Gastroesophageal sphincter (tissue), 4 donors: ENCODE data around the gene RNF187. TPM values are rescaled to one million over a fixed set of nuclear protein-coding genes. Genes with fewer than 3 reads are reported as not detected.

Source experiments
- ATAC-seq: fragments of 150-250 bp; one replicate; pipeline ENCODE4 v1.9.1; 2016; ENCODE audit warnings: mild to moderate bottlenecking, moderate library complexity
- H3K27ac ChIP-seq, 4 donors: fragments of 200-600 bp; sonication (generic) in 3 of 4; 1 replicate in 3 of 4; 2 replicates in 1 of 4; pipeline ENCODE4 v1.5.1; 2016 to 2019
- H3K27me3 ChIP-seq: fragments of 200-600 bp; sonication (generic); one replicate; pipeline ENCODE4 v1.5.1; 2019
- H3K36me3 ChIP-seq, 2 donors: fragments of 200-600 bp; sonication (generic); one replicate each; pipeline ENCODE4 v1.5.1; 2019; ENCODE audit warnings: control low read depth in 1 of 2
- H3K4me1 ChIP-seq, 3 donors: fragments of 200-600 bp; sonication (generic); 1 replicate in 2 of 3; 2 replicates in 1 of 3; pipeline ENCODE4 v1.5.1; 2016 to 2019; ENCODE audit warnings: control low read depth in 2 of 3
- H3K4me3 ChIP-seq, 2 donors: fragments of 200-600 bp; sonication (generic); one replicate each; pipeline ENCODE4 v1.5.1; 2019; ENCODE audit warnings: mild to moderate bottlenecking in 1 of 2, moderate library complexity in 1 of 2
- H3K9me3 ChIP-seq, 3 donors: fragments of 200-600 bp; sonication (generic); one replicate each; pipeline ENCODE4 v1.5.1; 2017 to 2019; ENCODE audit warnings: control low read depth in 2 of 3
- CTCF ChIP-seq, 4 experiments: fragments of 200-600 bp in 2 of 4; fragments of 450-650 bp in 2 of 4; sonication (generic) in 1 of 4; IDR thresholded peaks; one replicate each; pipeline ENCODE4 v1.5.1; 2017 to 2019; ENCODE audit warnings: antibody characterized with exemption in 4 of 4, mild to moderate bottlenecking in 2 of 4, moderate library complexity in 2 of 4
- EP300 ChIP-seq: sonication (generic); formaldehyde crosslinking; IDR thresholded peaks from one replicate; pipeline ENCODE4 v1.6.1; 2017; ENCODE audit warnings: antibody characterized with exemption, mild to moderate bottlenecking
- POLR2A ChIP-seq, 2 donors: fragments of 450-650 bp; IDR thresholded peaks; one replicate each; pipeline ENCODE4 v1.6.1; 2017; ENCODE audit warnings: antibody characterized with exemption in 2 of 2, mild to moderate bottlenecking in 2 of 2, moderate library complexity in 1 of 2
- POLR2AphosphoS5 ChIP-seq: sonication (generic); formaldehyde crosslinking; IDR thresholded peaks from one replicate; pipeline ENCODE4 v1.6.1; 2017; ENCODE audit warnings: antibody characterized with exemption
- WGBS, 2 donors: methylation state at CpG; one replicate each; pipeline ENCODE4 v1.1.5; 2018; ENCODE audit warnings: low coverage in 1 of 2; 5-methylcytosine and 5-hydroxymethylcytosine counted together
- total RNA-seq, 4 donors: library from RNA; depleted of rRNA; stranded (reverse); fragments of >200 nt; gene quantifications; one replicate each; pipeline ENCODE4 v1.1.0, GENCODE V29; 2016

The RNF187 gene
- total RNA-seq, 4 donors from 2014 or later = 33.9 to 80.6 (median 52.4) TPM

GRCh38 chr1:228469413-228470162, 17.6 kb upstream of the RNF187 start:
- no peaks in the 10 kb centered on the region for H3K9me3 ChIP-seq
- H3K27me3 ChIP-seq = peaks cover 100% of the 10 kb centered on the region
- no peak overlapping the region for H3K27ac ChIP-seq
- TF ChIP-seq POLR2A (IDR thresholded peaks at IDR 0.05) (no peak), CTCF (IDR thresholded peaks at IDR 0.05) (no peak), POLR2AphosphoS5 (no peak)
- 21 to 34% methylated on average over 9 to 11 of the region's 33 CpGs for WGBS, 2 donors
- no peak overlapping the region for H3K4me3 ChIP-seq
- no peaks in the 10 kb centered on the region for H3K36me3 ChIP-seq
- H3K4me1 ChIP-seq = peaks cover 0 to 7% (median 4%) of the 10 kb centered on the region in 3 donors
- no peak for ATAC-seq

GRCh38 chr1:228471154-228471761, 15.9 kb upstream of the RNF187 start:
- H3K27ac ChIP-seq = no peak overlapping the region
- no peak for ATAC-seq
- no peaks in the 10 kb centered on the region for H3K9me3 ChIP-seq
- no peaks in the 10 kb centered on the region for H3K4me1 ChIP-seq
- H3K27me3 ChIP-seq = peaks cover 84% of the 10 kb centered on the region
- TF ChIP-seq POLR2AphosphoS5 (no peak), EP300 (no peak), POLR2A (IDR thresholded peaks at IDR 0.05) (no peak), CTCF (IDR thresholded peaks at IDR 0.05) (no peak)
- H3K4me3 ChIP-seq = no peak overlapping the region
- WGBS, 2 donors = 62% methylated on average over 10 of the region's 37 CpGs; no CpG with 5 or more reads in 1 of the 2 donors
- H3K36me3 ChIP-seq = no peaks in the 10 kb centered on the region

- TF ChIP-seq CTCF (IDR thresholded peaks at IDR 0.05) = peak in 1 of 4 experiments; percentile 22
- no peak for TF ChIP-seq EP300
- no peaks in the 10 kb centered on the region for H3K9me3 ChIP-seq
- no peaks in the 10 kb centered on the region for H3K4me1 ChIP-seq
- 43 to 100% methylated on average over 1 to 3 of the region's 5 CpGs for WGBS, 2 donors
- no peak overlapping the region for H3K27ac ChIP-seq
- no peaks in the 10 kb centered on the region for H3K36me3 ChIP-seq
- peaks cover 82% of the 10 kb centered on the region for H3K27me3 ChIP-seq
- no peak for ATAC-seq
- no peak overlapping the region for H3K4me3 ChIP-seq
Observed at GRCh38 chr1:228471762-228472398, 15.3 kb upstream of the RNF187 start.

- H3K27me3 ChIP-seq = peaks cover 74% of the 10 kb centered on the region
- no peak for TF ChIP-seq POLR2AphosphoS5
- TF ChIP-seq EP300 = no peak
- no peaks in the 10 kb centered on the region for H3K4me1 ChIP-seq
- ATAC-seq = no peak
- no peaks in the 10 kb centered on the region for H3K9me3 ChIP-seq
- no peak overlapping the region for H3K27ac ChIP-seq
- 51 to 74% methylated on average over 5 to 7 of the region's 7 CpGs for WGBS, 2 donors
- no peaks in the 10 kb centered on the region for H3K36me3 ChIP-seq
- no peak overlapping the region for H3K4me3 ChIP-seq
Observed at GRCh38 chr1:228472655-228473054, 14.5 kb upstream of the RNF187 start.

- Histone ChIP-seq H3K9me3 (no peaks in the 10 kb centered on the region), H3K27me3 (peaks cover 56% of the 10 kb centered on the region), H3K4me3 (no peak overlapping the region), H3K36me3 (no peaks in the 10 kb centered on the region), H3K4me1 (no peaks in the 10 kb centered on the region), H3K27ac (no peak overlapping the region)
- 47 to 72% methylated on average over 3 of the region's 3 CpGs for WGBS, 2 donors
- ATAC-seq = no peak
- TF ChIP-seq CTCF (IDR thresholded peaks at IDR 0.05) (no peak), EP300 (no peak), POLR2AphosphoS5 (no peak), POLR2A (IDR thresholded peaks at IDR 0.05) (no peak)
Observed at GRCh38 chr1:228474507-228474906, 12.7 kb upstream of the RNF187 start.
